GM19043 (cell line): Measurements from ENCODE around the gene TSHZ3.

ENCODE experiments used
- ATAC-seq: cut with Tn5 transposase; IDR thresholded peaks from one replicate; pipeline ENCODE4 v1.9.1; 2021; ENCODE audit warnings: low read depth; ENCODE audit not compliant: unreplicated experiment

Gene TSHZ3

GRCh38 chr19:31355665-31356289 is 6.5 kb upstream of the TSHZ3 start:
- ATAC-seq: no peak

- ATAC-seq: no peak
Observed at GRCh38 chr19:31354799-31355664, 5.8 kb upstream of the TSHZ3 start.

- no peak for ATAC-seq
Observed at GRCh38 chr19:31354316-31354715, 5.1 kb upstream of the TSHZ3 start.

- ATAC-seq: no peak
Observed at GRCh38 chr19:31353833-31354232, 4.6 kb upstream of the TSHZ3 start.

GRCh38 chr19:31352782-31353651 is 3.8 kb upstream of the TSHZ3 start:
- ATAC-seq: no peak

- ATAC-seq: no peak
Observed at GRCh38 chr19:31352296-31352781, 3.1 kb upstream of the TSHZ3 start.

GRCh38 chr19:31351855-31352195 is 2.6 kb upstream of the TSHZ3 start:
- no peak for ATAC-seq

- no peak for ATAC-seq
Observed at GRCh38 chr19:31351056-31351854, 2.0 kb upstream of the TSHZ3 start.

GRCh38 chr19:31350693-31351055 is 1.4 kb upstream of the TSHZ3 start:
- ATAC-seq: no peak

GRCh38 chr19:31350033-31350692 is 927 bp upstream of the TSHZ3 start:
- ATAC-seq: no peak

GRCh38 chr19:31348481-31349159 is 616 bp downstream of the TSHZ3 start:
- no peak for ATAC-seq

GRCh38 chr19:31347828-31348392 is 1.3 kb downstream of the TSHZ3 start:
- ATAC-seq: no peak

GRCh38 chr19:31347354-31347753 is 1.9 kb downstream of the TSHZ3 start:
- ATAC-seq: no peak

GRCh38 chr19:31346184-31347059 is 2.8 kb downstream of the TSHZ3 start:
- no peak for ATAC-seq

- no peak for ATAC-seq
Observed at GRCh38 chr19:31344403-31344802, 4.8 kb downstream of the TSHZ3 start.

GRCh38 chr19:31342926-31343325 is 6.3 kb downstream of the TSHZ3 start:
- no peak for ATAC-seq

- ATAC-seq: no peak
Observed at GRCh38 chr19:31340042-31341025, 8.9 kb downstream of the TSHZ3 start.
